ENCODE results near the gene NEDD9.

The NEDD9 gene

DNA sequence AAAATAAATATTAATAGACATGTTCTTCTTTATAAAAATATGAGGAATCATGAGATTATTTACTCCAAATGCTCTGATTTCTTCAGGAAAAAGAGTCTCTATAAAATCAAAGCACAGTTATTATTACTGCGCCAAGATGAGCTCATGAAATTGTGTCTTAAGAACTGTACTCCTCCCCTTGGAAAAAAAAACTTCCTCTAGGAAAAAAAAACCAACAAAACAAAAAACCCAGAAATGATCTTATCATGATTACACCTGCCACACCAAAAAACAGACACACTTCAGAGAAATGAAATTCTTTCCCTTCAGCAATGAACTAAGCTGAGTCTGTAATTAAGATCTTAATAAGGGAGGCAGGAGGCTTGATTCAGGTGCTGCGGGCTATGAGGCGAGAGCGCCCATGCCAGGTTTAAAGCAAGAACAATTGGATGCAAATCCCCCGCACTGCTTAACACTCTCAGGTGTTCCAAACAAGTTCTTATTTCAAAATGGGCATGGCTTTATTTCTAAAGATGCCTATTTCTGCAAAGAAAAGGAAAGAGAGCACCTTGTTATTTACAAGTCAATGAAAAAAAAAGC lies 9.1 kb downstream of the NEDD9 start:
- Histone ChIP-seq H3K27ac (peak overlapping the region in 12 of 21 experiments; percentile 5 to 67 (median 45)), H3K4me3 (no peak overlapping the region)

DNA sequence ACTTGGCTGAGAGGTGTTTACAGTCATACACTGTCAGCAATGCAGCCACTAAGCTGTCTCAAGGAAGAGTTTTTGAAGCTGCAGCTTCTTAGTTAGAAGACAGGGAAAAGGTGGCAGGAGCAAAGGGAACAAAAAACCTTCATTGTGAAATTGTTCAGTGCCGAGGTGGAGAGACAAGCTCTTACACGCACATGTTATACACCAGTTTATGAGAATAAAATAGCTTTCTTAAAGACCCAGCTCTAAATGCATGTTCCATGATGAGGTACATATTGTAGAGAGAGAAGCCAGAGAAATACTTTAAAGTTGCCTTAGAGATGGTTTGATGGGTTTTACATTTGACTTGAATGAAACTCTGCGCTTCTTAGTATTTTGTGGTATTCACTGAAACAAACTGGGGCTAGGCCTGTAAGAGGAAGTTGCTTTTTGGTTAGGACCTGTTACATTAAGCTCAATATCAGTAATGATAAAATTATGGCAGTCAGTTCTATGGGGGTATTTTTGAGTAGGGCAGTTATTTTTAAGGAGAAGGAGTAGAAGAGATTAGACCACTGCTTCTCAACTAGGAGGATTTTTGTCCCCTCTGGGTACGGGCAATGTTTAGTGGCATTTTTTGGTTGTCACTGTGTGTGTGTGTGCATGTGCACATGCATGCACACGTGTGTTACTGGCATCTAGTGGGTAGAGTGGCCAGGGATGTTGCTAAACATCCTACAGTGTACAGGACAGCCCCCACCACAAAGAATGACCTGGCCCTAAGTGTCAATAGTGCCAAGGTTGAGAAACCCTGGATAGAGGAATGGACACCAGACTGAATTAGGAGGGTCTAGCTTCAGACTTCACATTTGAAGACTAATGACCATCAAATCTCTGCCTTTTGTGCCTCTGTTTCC lies 9.8 kb downstream of the NEDD9 start:
- Histone ChIP-seq H3K27ac (peak overlapping the region in 14 of 21 experiments; percentile 1 to 67 (median 34)), H3K4me3 (no peak overlapping the region)

- Histone ChIP-seq H3K27ac (peak overlapping the region in 11 of 21 experiments; percentile 10 to 67 (median 36)), H3K4me3 (no peak overlapping the region)
Measured at GRCh38 chr6:11221623-11222384, 10.7 kb downstream of the NEDD9 start.

GRCh38 chr6:11219400-11219834 lies 13.1 kb downstream of the NEDD9 start:
- H3K27ac ChIP-seq, result peak overlapping the region in 10 of 21 experiments; percentile 26 to 78 (median 56)
- H3K4me3 ChIP-seq, result no peak overlapping the region

DNA sequence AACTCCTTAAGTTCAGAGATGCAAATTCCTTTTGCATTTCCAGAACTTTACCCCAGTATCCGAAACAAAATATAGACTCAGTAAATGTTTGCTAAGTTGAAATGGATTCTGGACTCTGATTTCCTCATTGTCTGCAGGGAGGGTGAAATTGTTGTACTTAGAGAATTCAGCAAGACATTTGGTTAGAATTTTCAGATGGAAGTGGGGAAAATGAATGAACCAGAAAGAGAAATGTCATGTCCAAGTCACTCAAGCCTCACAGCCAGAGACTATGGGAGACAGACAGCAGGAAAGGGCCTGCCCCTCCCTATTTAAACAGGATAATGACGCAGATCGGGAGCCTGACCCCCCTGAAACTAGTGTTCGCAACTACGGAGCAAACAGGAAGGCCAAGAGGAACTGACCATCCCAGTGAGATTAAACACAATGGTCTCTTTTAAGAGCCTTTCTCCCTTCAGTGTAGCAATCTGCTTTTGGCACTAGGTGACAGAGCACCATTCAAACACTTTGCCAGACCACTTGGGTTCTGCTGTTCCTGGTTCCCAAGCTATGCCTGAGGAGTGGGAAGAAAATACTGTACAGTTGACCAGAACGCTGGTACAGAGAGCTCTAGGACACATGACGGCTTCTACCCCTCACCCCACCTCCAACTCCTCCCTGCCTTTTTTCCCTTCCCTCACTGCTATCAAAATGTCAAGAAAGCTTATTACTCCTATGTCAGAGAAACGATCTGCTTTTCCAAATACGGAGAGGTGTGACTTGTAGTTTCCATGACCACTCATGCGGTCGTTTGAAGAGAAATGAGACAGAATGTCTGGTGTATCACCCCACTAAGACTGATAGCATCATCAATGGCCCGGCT lies 13.7 kb downstream of the NEDD9 start:
- Histone ChIP-seq H3K27ac (peak overlapping the region in 14 of 21 experiments; percentile 6 to 78 (median 38)), H3K4me3 (no peak overlapping the region)

DNA sequence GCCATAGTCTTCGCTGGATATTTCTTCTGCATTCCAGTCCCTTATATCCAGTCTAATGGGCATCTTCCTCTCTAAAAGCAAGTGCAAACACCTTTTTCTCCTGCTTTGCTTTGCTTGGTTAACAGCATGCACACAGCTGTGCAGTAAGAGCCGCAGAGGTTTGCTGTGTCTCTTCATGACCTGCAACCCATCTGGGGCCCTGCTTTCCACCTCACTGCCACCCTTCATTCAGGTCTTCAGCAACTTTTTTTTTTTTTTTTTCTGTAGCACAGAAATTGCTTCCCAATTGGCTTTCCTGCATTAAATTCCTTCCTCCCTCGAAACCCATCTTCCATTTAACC lies 14.4 kb downstream of the NEDD9 start:
- peak overlapping the region in 9 of 21 experiments; percentile 6 to 75 (median 31) for H3K27ac ChIP-seq
- H3K4me3 ChIP-seq, result no peak overlapping the region

DNA sequence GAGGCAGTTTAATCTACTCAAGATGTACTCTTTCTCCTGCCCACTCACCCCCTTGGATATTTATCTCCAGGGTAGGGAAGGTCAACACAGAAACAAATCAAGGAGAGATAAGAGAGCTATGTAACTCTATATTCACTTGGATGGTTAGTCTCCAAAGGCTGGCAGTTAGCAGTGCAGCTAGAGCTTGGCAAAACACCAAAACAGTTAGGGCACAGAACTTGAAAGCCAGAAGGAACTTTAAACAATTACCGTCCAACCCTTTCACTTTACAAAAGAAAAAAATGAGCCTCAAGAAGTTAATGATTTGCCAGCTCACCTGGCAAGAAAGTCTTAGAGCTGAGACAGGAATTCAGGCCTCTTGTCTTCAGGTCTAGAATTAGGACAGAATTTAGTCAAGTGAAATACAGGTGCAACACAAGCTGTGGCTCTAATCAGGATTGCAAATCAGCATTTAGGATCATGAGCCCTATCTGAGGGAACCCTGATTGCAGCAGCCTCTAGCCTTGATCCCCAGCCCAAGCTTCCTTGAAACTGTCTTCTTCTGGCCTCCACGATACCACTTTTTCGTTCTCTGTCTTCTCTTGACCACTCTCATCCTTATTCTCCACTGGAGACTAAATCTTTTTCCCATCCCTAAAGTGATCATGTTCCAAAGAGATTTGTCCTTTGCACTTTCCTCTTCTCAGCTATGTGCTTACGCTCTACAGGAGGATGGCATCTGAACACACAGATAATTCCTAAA lies 14.9 kb downstream of the NEDD9 start:
- H3K4me3 ChIP-seq, result no peak overlapping the region

DNA sequence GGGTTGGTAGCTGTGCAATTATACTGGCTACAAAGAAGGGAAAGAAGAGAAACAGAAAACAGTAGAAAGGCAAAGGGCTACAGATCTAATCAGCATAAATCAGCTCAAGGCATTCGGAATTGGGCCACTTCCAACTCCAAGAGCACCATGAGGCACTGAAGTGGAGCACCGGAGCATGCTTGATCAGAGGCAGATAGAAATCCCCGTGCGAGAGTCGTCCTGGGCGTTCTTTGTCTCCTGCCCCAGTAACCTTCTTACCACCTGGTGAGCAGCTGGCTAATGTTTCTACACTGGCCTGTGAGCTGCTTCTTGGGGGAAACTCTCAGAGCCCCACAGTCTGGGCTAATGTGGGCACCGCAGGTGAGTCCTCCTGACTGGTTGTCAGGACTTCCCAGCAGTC lies 16.7 kb downstream of the NEDD9 start:
- no peak overlapping the region for H3K4me3 ChIP-seq
- H3K27ac ChIP-seq, result peak overlapping the region in 4 of 21 experiments; percentile 15 to 31 (median 20)

More for the DNA sequence above, 14.9 kb downstream of the NEDD9 start:
- H3K27ac ChIP-seq, result peak overlapping the region in 5 of 21 experiments; percentile 7 to 75 (median 32)

DNA sequence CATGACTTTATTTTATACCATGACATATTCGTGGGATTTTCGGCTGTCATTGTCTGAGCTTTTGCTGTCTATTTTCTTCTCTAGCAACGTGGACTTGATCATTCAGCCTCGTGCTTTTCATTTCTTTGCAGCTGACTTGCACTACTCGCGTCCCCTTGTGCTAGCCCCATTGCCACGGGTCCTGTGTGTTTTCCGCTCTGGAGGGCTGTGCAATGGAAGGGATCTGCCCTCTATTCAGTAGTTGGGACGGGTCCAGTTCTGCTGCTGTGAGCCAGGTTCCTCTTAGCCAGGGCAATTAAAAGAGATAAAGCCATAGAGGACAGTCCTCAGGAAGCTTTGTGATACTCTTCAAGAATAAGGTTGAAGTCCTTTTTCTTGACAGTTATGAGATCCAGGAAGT lies 17.6 kb downstream of the NEDD9 start:
- H3K4me3 ChIP-seq, result no peak overlapping the region

GRCh38 chr6:11214084-11214833 lies 18.2 kb downstream of the NEDD9 start:
- Histone ChIP-seq H3K27ac (peak overlapping the region in 12 of 21 experiments; percentile 7 to 66 (median 46)), H3K4me3 (no peak overlapping the region)

More for the DNA sequence above, 17.6 kb downstream of the NEDD9 start:
- peak overlapping the region in 8 of 21 experiments; percentile 22 to 66 (median 44) for H3K27ac ChIP-seq

- no peak overlapping the region for H3K4me3 ChIP-seq
- H3K27ac ChIP-seq, result peak overlapping the region in 8 of 21 experiments; percentile 10 to 66 (median 32)
Measured at GRCh38 chr6:11213422-11214021, 18.9 kb downstream of the NEDD9 start.

DNA sequence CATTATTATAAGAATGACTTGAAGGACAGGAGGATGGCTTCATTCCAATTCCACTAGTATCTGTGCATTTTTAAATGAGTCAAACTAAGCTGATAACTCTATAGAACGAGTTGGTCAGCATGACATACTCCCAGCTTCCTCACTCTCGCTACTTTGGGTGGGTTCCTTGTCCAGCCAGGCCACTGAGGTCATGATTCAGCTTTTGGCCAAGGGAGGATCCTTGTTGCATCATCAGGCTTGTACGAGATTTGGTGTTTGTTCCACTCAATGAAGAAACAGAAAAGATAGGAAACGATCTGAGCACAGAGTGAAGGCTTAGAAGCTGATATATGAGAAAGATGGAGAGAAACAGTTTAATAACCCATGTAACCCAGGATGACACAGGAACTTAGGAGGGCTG lies 19.8 kb downstream of the NEDD9 start:
- H3K27ac ChIP-seq, result peak overlapping the region in 4 of 21 experiments; percentile 16 to 58 (median 40)

DNA sequence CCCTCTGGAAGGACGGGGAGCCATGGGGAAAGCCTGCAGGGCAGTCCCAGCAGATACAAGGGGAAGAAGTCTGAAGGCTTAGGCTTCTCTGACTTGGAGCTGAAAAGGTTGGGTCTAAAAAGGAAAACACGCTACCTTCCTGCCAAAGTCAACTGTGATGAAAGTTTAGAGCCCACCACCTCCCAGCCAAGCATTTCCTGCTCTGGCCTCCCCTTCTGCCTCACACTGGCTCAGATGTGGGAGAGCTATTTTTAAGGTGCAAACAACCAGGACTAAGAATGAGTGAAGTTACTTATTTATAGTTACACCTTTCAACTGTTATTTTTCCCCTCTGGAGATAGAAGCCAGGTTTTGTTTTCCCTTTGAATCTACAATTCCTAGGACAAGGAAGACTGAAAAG lies 21.2 kb downstream of the NEDD9 start:
- Histone ChIP-seq H3K27ac (peak overlapping the region in 9 of 21 experiments; percentile 9 to 67 (median 51)), H3K4me3 (no peak overlapping the region)

More for the DNA sequence above, 19.8 kb downstream of the NEDD9 start:
- H3K4me3 ChIP-seq, result no peak overlapping the region

GRCh38 chr6:11210386-11211138 lies 21.9 kb downstream of the NEDD9 start:
- H3K4me3 ChIP-seq, result no peak overlapping the region
- H3K27ac ChIP-seq, result peak overlapping the region in 12 of 21 experiments; percentile 26 to 67 (median 44)

- peak overlapping the region in 12 of 21 experiments; percentile 26 to 67 (median 36) for H3K27ac ChIP-seq
- H3K4me3 ChIP-seq, result no peak overlapping the region
Measured at GRCh38 chr6:11209906-11210305, 22.6 kb downstream of the NEDD9 start.

- Histone ChIP-seq H3K4me3 (no peak overlapping the region), H3K27ac (peak overlapping the region in 5 of 21 experiments; percentile 5 to 52 (median 24))
Measured at GRCh38 chr6:11209369-11209768, 23.1 kb downstream of the NEDD9 start.
